ENCODE results near the gene TANC1.

Gene TANC1

GRCh38 chr2:159147690-159148089, 179.2 kb downstream of the TANC1 start:
- DNase-seq, result no peak

- no peak for DNase-seq
Measured at GRCh38 chr2:159148901-159149300, 180.5 kb downstream of the TANC1 start.

GRCh38 chr2:159149747-159150146, 181.3 kb downstream of the TANC1 start:
- DNase-seq, result no peak

GRCh38 chr2:159150280-159150746, 181.9 kb downstream of the TANC1 start:
- DNase-seq, result no peak

- no peak for DNase-seq
Measured at GRCh38 chr2:159151198-159152127, 183.0 kb downstream of the TANC1 start.

GRCh38 chr2:159152128-159152778, 183.8 kb downstream of the TANC1 start:
- DNase-seq, result no peak

GRCh38 chr2:159153063-159153462, 184.6 kb downstream of the TANC1 start:
- no peak for DNase-seq

- DNase-seq, result no peak
Measured at GRCh38 chr2:159153463-159153862, 185.0 kb downstream of the TANC1 start.

- DNase-seq, result no peak
Measured at GRCh38 chr2:159153951-159154350, 185.5 kb downstream of the TANC1 start.

GRCh38 chr2:159154366-159154765, 185.9 kb downstream of the TANC1 start:
- no peak for DNase-seq

- no peak for DNase-seq
Measured at GRCh38 chr2:159155320-159155719, 186.9 kb downstream of the TANC1 start.

- DNase-seq, result no peak
Measured at GRCh38 chr2:159155791-159156190, 187.4 kb downstream of the TANC1 start.

GRCh38 chr2:159156834-159157233, 188.4 kb downstream of the TANC1 start:
- DNase-seq, result no peak

- DNase-seq, result no peak
Measured at GRCh38 chr2:159157361-159158209, 189.1 kb downstream of the TANC1 start.

- DNase-seq, result no peak
Measured at GRCh38 chr2:159160412-159160811, 192.0 kb downstream of the TANC1 start.

- DNase-seq, result no peak
Measured at GRCh38 chr2:159160954-159161353, 192.5 kb downstream of the TANC1 start.

- DNase-seq, result no peak
Measured at GRCh38 chr2:159163930-159164329, 195.5 kb downstream of the TANC1 start.

- DNase-seq, result no peak
Measured at GRCh38 chr2:159164457-159164911, 196.0 kb downstream of the TANC1 start.

- no peak for DNase-seq
Measured at GRCh38 chr2:159165048-159165447, 196.6 kb downstream of the TANC1 start.

GRCh38 chr2:159168707-159169106, 200.3 kb downstream of the TANC1 start:
- no peak for DNase-seq

- no peak for DNase-seq
Measured at GRCh38 chr2:159169187-159169586, 200.7 kb downstream of the TANC1 start.

- no peak for DNase-seq
Measured at GRCh38 chr2:159172403-159172802, 204.0 kb downstream of the TANC1 start.

GRCh38 chr2:159174759-159175158, 206.3 kb downstream of the TANC1 start:
- no peak for DNase-seq
